ENCODE results near the gene ANXA4.

The ANXA4 gene

GRCh38 chr2:69741229-69741574 is 732 bp upstream of the ANXA4 start:
- Histone ChIP-seq H3K27ac (peak overlapping the region; percentile 45), H3K27me3 (replicated peaks) (no peaks in the 10 kb centered on the region), H3K4me3 (ENCODE audit: low read depth, low read length) (peak overlapping the region; percentile 78), H3K36me3 (replicated peaks) (no peaks in the 10 kb centered on the region)
- in situ Hi-C loops (cut with HindIII; ENCODE audit: low pct_ligation_motif_present, low sequenced_read_pairs) = no loop called here
- DNase-seq = peak; percentile 75
- TF ChIP-seq CTCF (IDR thresholded peaks at IDR 0.05; ENCODE audit: low read depth, low read length, missing control alignments) = peak; percentile 51

- Histone ChIP-seq H3K36me3 (replicated peaks) (no peaks in the 10 kb centered on the region), H3K4me3 (ENCODE audit: low read depth, low read length) (peak overlapping the region; percentile 78), H3K27ac (peak overlapping the region; percentile 45), H3K27me3 (replicated peaks) (no peaks in the 10 kb centered on the region)
- DNase-seq = no peak
- TF ChIP-seq CTCF (IDR thresholded peaks at IDR 0.05; ENCODE audit: low read depth, low read length, missing control alignments) = no peak
- in situ Hi-C loops (cut with HindIII; ENCODE audit: low pct_ligation_motif_present, low sequenced_read_pairs) = no loop called here
Measured at GRCh38 chr2:69742322-69742952, 503 bp downstream of the ANXA4 start.

GRCh38 chr2:69743847-69744264 is 1.9 kb downstream of the ANXA4 start:
- H3K27ac ChIP-seq = no peak overlapping the region
- TF ChIP-seq CTCF (IDR thresholded peaks at IDR 0.05; ENCODE audit: low read depth, low read length, missing control alignments) = no peak
- in situ Hi-C loops (cut with HindIII; ENCODE audit: low pct_ligation_motif_present, low sequenced_read_pairs) = no loop called here

GRCh38 chr2:69744456-69744855 is 2.5 kb downstream of the ANXA4 start:
- no peak for DNase-seq
- Histone ChIP-seq H3K4me3 (ENCODE audit: low read depth, low read length) (no peak overlapping the region), H3K27me3 (replicated peaks) (no peaks in the 10 kb centered on the region), H3K27ac (no peak overlapping the region), H3K36me3 (replicated peaks) (no peaks in the 10 kb centered on the region)
- no peak for TF ChIP-seq CTCF (IDR thresholded peaks at IDR 0.05; ENCODE audit: low read depth, low read length, missing control alignments)
- in situ Hi-C loops (cut with HindIII; ENCODE audit: low pct_ligation_motif_present, low sequenced_read_pairs) = no loop called here

More at GRCh38 chr2:69743847-69744264, 1.9 kb downstream of the ANXA4 start:
- Histone ChIP-seq H3K27me3 (replicated peaks) (no peaks in the 10 kb centered on the region), H3K4me3 (ENCODE audit: low read depth, low read length) (no peak overlapping the region), H3K36me3 (replicated peaks) (no peaks in the 10 kb centered on the region)
- DNase-seq = no peak

GRCh38 chr2:69745035-69745434 is 3.1 kb downstream of the ANXA4 start:
- H3K4me3 ChIP-seq (ENCODE audit: low read depth, low read length) = no peak overlapping the region
- in situ Hi-C loops (cut with HindIII; ENCODE audit: low pct_ligation_motif_present, low sequenced_read_pairs) = no loop called here
- H3K36me3 ChIP-seq (replicated peaks) = no peaks in the 10 kb centered on the region
- no peaks in the 10 kb centered on the region for H3K27me3 ChIP-seq (replicated peaks)
- no peak overlapping the region for H3K27ac ChIP-seq
- no peak for DNase-seq
- no peak for TF ChIP-seq CTCF (IDR thresholded peaks at IDR 0.05; ENCODE audit: low read depth, low read length, missing control alignments)

GRCh38 chr2:69750246-69750645 is 8.3 kb downstream of the ANXA4 start:
- Histone ChIP-seq H3K4me3 (ENCODE audit: low read depth, low read length) (no peak overlapping the region), H3K27ac (no peak overlapping the region), H3K27me3 (replicated peaks) (no peaks in the 10 kb centered on the region), H3K36me3 (replicated peaks) (no peaks in the 10 kb centered on the region)
- no peak for TF ChIP-seq CTCF (IDR thresholded peaks at IDR 0.05; ENCODE audit: low read depth, low read length, missing control alignments)
- no peak for DNase-seq
- in situ Hi-C loops (cut with HindIII; ENCODE audit: low pct_ligation_motif_present, low sequenced_read_pairs) = no loop called here

Measured in brain microvascular endothelial cell (primary cell).